Measurements from ENCODE around the gene WWTR1. TPM values are rescaled to one million over a fixed set of nuclear protein-coding genes. Genes with fewer than 3 reads are reported as not detected.

WWTR1 gene
- total RNA-seq: 87.7 TPM
- long read RNA-seq, transcript WWTR1-201 (7 exons, 2,103 nt): major isoform, 72 of 143 reads
- long read RNA-seq, partial matches to known transcripts: 52 of 143 reads
- long read RNA-seq, other reads (novel, unspliced or antisense): 19 of 143 reads

- peak; percentile 95 for DNase-seq
- H3K27me3 ChIP-seq: peaks cover 6% of the 10 kb centered on the region
- peaks cover 9% of the 10 kb centered on the region for H3K4me1 ChIP-seq
- peak; percentile 91 for ATAC-seq
- TF ChIP-seq CTCF (IDR thresholded peaks at IDR 0.05): peak; percentile 31
- no peaks in the 10 kb centered on the region for H3K9me3 ChIP-seq
- peak within 1 kb of the TSS; percentile 75 for H3K4me3 ChIP-seq
- intact Hi-C loops (cut with DNase I): no loop called here
- no peaks in the 10 kb centered on the region for H3K36me3 ChIP-seq
- H3K27ac ChIP-seq: peak within 1 kb of the TSS; percentile 96
These were observed at the start of gene WWTR1 for GRCh38 chr3:149657926-149658743. Gene WWTR1, minus strand, starts transcription at chr3:149658025. Its CDS starts 719 bp downstream, at chr3:149657306.

GRCh38 chr3:149706905-149707304 is 49.1 kb upstream of the WWTR1 start:
- no peaks in the 10 kb centered on the region for H3K4me1 ChIP-seq
- H3K9me3 ChIP-seq: no peaks in the 10 kb centered on the region
- no peak for TF ChIP-seq CTCF (IDR thresholded peaks at IDR 0.05)
- no peaks in the 10 kb centered on the region for H3K36me3 ChIP-seq
- H3K27ac ChIP-seq: no peak overlapping the region
- H3K4me3 ChIP-seq: no peak overlapping the region
- DNase-seq (no peak), ATAC-seq (no peak)
- intact Hi-C loops (cut with DNase I): no loop called here
- H3K27me3 ChIP-seq: no peaks in the 10 kb centered on the region

DNA sequence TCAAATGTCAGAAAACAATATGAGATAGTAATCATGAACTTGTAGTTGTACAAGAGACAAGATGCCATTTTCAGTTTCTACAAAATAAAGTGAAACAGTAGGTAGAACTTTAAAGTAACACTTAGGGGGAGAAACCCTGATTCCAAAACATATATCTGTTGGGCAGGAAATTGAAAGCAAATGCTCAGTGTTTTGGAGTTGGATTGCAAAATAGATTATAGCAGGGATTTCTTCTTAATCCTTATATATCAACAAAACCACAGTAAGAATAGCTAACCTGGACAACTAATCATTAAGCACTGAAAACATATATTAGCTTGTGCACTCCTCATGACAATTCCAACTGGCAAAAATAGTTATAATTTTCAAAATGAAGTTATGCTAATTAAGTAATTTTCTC is 47.6 kb upstream of the WWTR1 start:
- Histone ChIP-seq H3K4me1 (no peaks in the 10 kb centered on the region), H3K27me3 (no peaks in the 10 kb centered on the region), H3K27ac (no peak overlapping the region), H3K4me3 (no peak overlapping the region), H3K36me3 (no peaks in the 10 kb centered on the region), H3K9me3 (no peaks in the 10 kb centered on the region)
- intact Hi-C loops (cut with DNase I): no loop called here
- TF ChIP-seq CTCF (IDR thresholded peaks at IDR 0.05): no peak
- DNase-seq: no peak
- no peak for ATAC-seq

GRCh38 chr3:149703466-149703865 is 45.6 kb upstream of the WWTR1 start:
- no peak overlapping the region for H3K27ac ChIP-seq
- no peaks in the 10 kb centered on the region for H3K27me3 ChIP-seq
- intact Hi-C loops (cut with DNase I): no loop called here

GRCh38 chr3:149702691-149703441 is 45.0 kb upstream of the WWTR1 start:
- intact Hi-C loops (cut with DNase I): no loop called here
- no peak overlapping the region for H3K4me3 ChIP-seq
- no peaks in the 10 kb centered on the region for H3K36me3 ChIP-seq
- no peaks in the 10 kb centered on the region for H3K4me1 ChIP-seq
- H3K9me3 ChIP-seq: peaks cover 5% of the 10 kb centered on the region
- TF ChIP-seq CTCF (IDR thresholded peaks at IDR 0.05): no peak
- no peak overlapping the region for H3K27ac ChIP-seq
- DNase-seq (no peak), ATAC-seq (no peak)
- no peaks in the 10 kb centered on the region for H3K27me3 ChIP-seq

More at GRCh38 chr3:149703466-149703865, 45.6 kb upstream of the WWTR1 start:
- no peaks in the 10 kb centered on the region for H3K36me3 ChIP-seq
- DNase-seq (no peak), ATAC-seq (no peak)
- H3K4me1 ChIP-seq: no peaks in the 10 kb centered on the region
- no peak for TF ChIP-seq CTCF (IDR thresholded peaks at IDR 0.05)
- peaks cover 3% of the 10 kb centered on the region for H3K9me3 ChIP-seq
- H3K4me3 ChIP-seq: no peak overlapping the region
